HUES48 (cell line): ENCODE data around the gene PELI2.

Source experiments
- H3K27ac ChIP-seq: one replicate; pipeline ENCODE4 v1.7.0; 2013; ENCODE audit warnings: low read depth, low read length, inconsistent platforms
- H3K27me3 ChIP-seq: 2 replicates; pipeline ENCODE4 v1.6.1; 2013; ENCODE audit warnings: mild to moderate bottlenecking, low read length; ENCODE audit not compliant: control insufficient read depth, insufficient read depth
- H3K36me3 ChIP-seq: 2 replicates; pipeline ENCODE4 v1.6.1; 2013; ENCODE audit warnings: low read length; ENCODE audit not compliant: control insufficient read depth, insufficient read depth
- H3K4me1 ChIP-seq: 2 replicates; pipeline ENCODE4 v1.6.1; 2013; ENCODE audit warnings: mild to moderate bottlenecking, low read length; ENCODE audit not compliant: control insufficient read depth, insufficient read depth
- H3K4me3 ChIP-seq: 2 replicates; pipeline ENCODE4 v1.5.1; 2013; ENCODE audit warnings: mild to moderate bottlenecking, low read depth, low read length
- H3K9ac ChIP-seq: 2 replicates; pipeline ENCODE4 v1.6.1; 2013; ENCODE audit warnings: mild to moderate bottlenecking, low read depth, low read length, moderate library complexity
- H3K9me3 ChIP-seq: 2 replicates; pipeline ENCODE4 v1.6.1; 2013; ENCODE audit warnings: low read length; ENCODE audit not compliant: control insufficient read depth, insufficient read depth

Gene PELI2

DNA sequence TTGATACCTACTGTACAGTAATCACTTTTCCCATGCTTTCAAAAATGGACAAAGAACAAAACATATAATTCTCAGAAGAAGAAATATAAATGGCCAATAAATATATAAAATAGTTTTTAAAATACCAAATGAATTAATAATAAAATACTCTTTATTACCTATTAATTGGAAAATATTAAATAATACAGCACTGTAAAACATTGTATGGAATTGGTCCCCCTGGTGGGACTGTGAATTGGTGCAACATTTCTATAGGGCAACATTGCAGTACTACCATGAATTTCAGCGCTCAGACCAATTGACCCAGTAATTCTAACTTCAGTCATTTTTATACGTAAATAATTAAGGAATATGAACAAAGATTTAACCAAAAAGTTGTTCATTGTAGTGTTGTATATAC lies 162.6 kb downstream of the PELI2 start:
- no peaks in the 10 kb centered on the region for H3K4me1 ChIP-seq
- H3K9ac ChIP-seq: no peak overlapping the region
- no peak overlapping the region for H3K4me3 ChIP-seq
- H3K36me3 ChIP-seq: no peaks in the 10 kb centered on the region
- H3K27me3 ChIP-seq: no peaks in the 10 kb centered on the region
- H3K27ac ChIP-seq: no peak overlapping the region
- H3K9me3 ChIP-seq: no peaks in the 10 kb centered on the region

DNA sequence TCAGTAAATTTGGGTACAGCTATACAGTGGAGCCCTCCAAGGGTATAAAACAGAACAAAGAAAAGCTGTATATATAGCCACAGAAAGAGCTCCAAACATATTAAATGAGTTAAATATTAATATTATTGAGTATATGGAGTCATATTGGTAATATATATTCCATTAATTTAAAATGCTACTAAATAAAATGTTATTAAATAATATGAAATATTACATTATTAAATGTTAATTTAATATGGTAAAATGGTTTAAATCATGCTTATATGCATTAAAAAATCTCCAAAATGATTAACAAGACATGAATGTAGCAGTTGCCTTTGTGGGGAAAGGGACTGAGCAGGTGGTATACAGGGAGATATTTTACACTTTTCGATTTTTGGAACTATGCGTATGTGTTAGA lies 164.0 kb downstream of the PELI2 start:
- H3K9me3 ChIP-seq: no peaks in the 10 kb centered on the region
- H3K9ac ChIP-seq: no peak overlapping the region
- H3K36me3 ChIP-seq: no peaks in the 10 kb centered on the region
- H3K4me3 ChIP-seq: no peak overlapping the region
- H3K4me1 ChIP-seq: no peaks in the 10 kb centered on the region
- no peak overlapping the region for H3K27ac ChIP-seq
- no peaks in the 10 kb centered on the region for H3K27me3 ChIP-seq

GRCh38 chr14:56284641-56285040 lies 166.4 kb downstream of the PELI2 start:
- Histone ChIP-seq H3K27me3 (no peaks in the 10 kb centered on the region), H3K9ac (no peak overlapping the region), H3K4me3 (no peak overlapping the region), H3K27ac (no peak overlapping the region), H3K36me3 (peaks cover under 1% of the 10 kb centered on the region; the same call in 1 of the 2 replicates), H3K9me3 (no peaks in the 10 kb centered on the region), H3K4me1 (no peaks in the 10 kb centered on the region)

DNA sequence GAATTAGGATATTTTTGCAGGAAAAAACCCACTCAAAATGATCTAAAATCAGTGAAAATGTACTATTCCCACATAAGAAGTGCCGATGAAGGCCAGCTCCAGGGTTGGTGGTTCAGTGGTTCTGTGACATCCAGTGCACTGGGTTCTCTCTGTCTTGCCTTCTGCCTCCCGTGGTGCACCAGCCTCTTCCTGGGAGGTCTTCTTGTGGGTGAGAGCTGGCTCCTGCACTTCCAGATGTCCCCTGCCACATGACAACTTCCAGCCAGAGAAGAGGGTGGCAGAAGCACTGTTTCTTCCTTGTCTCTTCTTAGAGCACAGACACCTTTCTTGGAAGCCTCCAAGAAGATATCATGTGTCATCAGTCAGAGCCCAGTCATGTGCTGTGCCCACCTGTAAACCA lies 170.9 kb downstream of the PELI2 start:
- H3K27ac ChIP-seq: no peak overlapping the region
- no peaks in the 10 kb centered on the region for H3K4me1 ChIP-seq
- H3K27me3 ChIP-seq: no peaks in the 10 kb centered on the region
- no peak overlapping the region for H3K9ac ChIP-seq
- H3K9me3 ChIP-seq: no peaks in the 10 kb centered on the region
- peaks cover 13% of the 10 kb centered on the region for H3K36me3 ChIP-seq
- no peak overlapping the region for H3K4me3 ChIP-seq

GRCh38 chr14:56290195-56290594 lies 172.0 kb downstream of the PELI2 start:
- Histone ChIP-seq H3K4me1 (no peaks in the 10 kb centered on the region), H3K9ac (no peak overlapping the region), H3K27me3 (no peaks in the 10 kb centered on the region), H3K36me3 (peaks cover 13% of the 10 kb centered on the region), H3K9me3 (no peaks in the 10 kb centered on the region), H3K27ac (no peak overlapping the region), H3K4me3 (no peak overlapping the region)

DNA sequence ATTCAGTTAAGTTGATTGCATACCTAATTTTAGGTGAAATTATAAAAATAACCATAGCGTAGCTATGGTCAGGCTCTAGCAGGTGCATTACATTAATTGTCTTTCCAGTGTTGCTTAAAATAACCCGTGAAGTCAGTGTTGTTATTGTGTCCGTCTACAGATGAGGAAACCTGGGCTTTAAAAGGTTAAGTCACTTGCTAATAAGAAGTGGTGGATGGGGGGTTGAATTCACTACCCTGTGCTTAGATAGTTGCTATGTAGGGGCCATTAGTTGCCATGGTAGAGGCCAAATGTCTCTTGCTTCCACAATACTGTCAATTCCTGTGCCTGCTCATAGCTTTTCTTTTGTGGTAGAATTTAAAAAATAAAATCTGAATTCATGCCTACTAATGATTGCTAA lies 174.8 kb downstream of the PELI2 start:
- Histone ChIP-seq H3K27ac (no peak overlapping the region), H3K27me3 (no peaks in the 10 kb centered on the region), H3K4me3 (no peak overlapping the region), H3K9me3 (no peaks in the 10 kb centered on the region), H3K9ac (no peak overlapping the region), H3K4me1 (no peaks in the 10 kb centered on the region), H3K36me3 (peaks cover 18% of the 10 kb centered on the region)

- Histone ChIP-seq H3K9me3 (no peaks in the 10 kb centered on the region), H3K9ac (no peak overlapping the region), H3K4me1 (no peaks in the 10 kb centered on the region), H3K36me3 (peaks cover 18% of the 10 kb centered on the region), H3K4me3 (no peak overlapping the region), H3K27me3 (no peaks in the 10 kb centered on the region), H3K27ac (no peak overlapping the region)
These were observed 175.3 kb downstream of the PELI2 start for GRCh38 chr14:56293506-56293905.

- Histone ChIP-seq H3K4me1 (no peaks in the 10 kb centered on the region), H3K27ac (no peak overlapping the region), H3K36me3 (peaks cover 18% of the 10 kb centered on the region), H3K4me3 (no peak overlapping the region), H3K27me3 (no peaks in the 10 kb centered on the region), H3K9ac (no peak overlapping the region), H3K9me3 (no peaks in the 10 kb centered on the region)
These were observed 175.9 kb downstream of the PELI2 start for GRCh38 chr14:56294128-56294527.

- H3K27me3 ChIP-seq: no peaks in the 10 kb centered on the region
- no peak overlapping the region for H3K9ac ChIP-seq
- no peak overlapping the region for H3K4me3 ChIP-seq
- H3K4me1 ChIP-seq: no peaks in the 10 kb centered on the region
- H3K27ac ChIP-seq: no peak overlapping the region
- no peaks in the 10 kb centered on the region for H3K9me3 ChIP-seq
- peaks cover 6% of the 10 kb centered on the region; the same call in 1 of the 2 replicates for H3K36me3 ChIP-seq
These were observed 177.5 kb downstream of the PELI2 start for GRCh38 chr14:56295743-56296142.

GRCh38 chr14:56297449-56297848 lies 179.2 kb downstream of the PELI2 start:
- Histone ChIP-seq H3K9ac (no peak overlapping the region), H3K4me3 (no peak overlapping the region), H3K9me3 (no peaks in the 10 kb centered on the region), H3K36me3 (0 out of 2 replicates have a peak, but pooled peaks cover 4% of the 10 kb centered on the region), H3K4me1 (no peaks in the 10 kb centered on the region), H3K27me3 (no peaks in the 10 kb centered on the region), H3K27ac (no peak overlapping the region)

GRCh38 chr14:56299306-56299984 lies 181.2 kb downstream of the PELI2 start:
- Histone ChIP-seq H3K27me3 (no peaks in the 10 kb centered on the region), H3K9me3 (no peaks in the 10 kb centered on the region), H3K9ac (no peak overlapping the region), H3K27ac (no peak overlapping the region), H3K4me1 (0 out of 2 replicates have a peak, but pooled peaks cover 3% of the 10 kb centered on the region), H3K4me3 (no peak overlapping the region), H3K36me3 (0 out of 2 replicates have a peak, but pooled peaks cover 4% of the 10 kb centered on the region)
